ENCODE data around the gene NAALADL2. TPM values are rescaled to one million over a fixed set of nuclear protein-coding genes. Genes with fewer than 3 reads are reported as not detected.

NAALADL2 gene
- total and polyA plus RNA-seq, 2 of the 8 experiments (the other 6 are each of a cell fraction or from before 2014, with no cell fraction given), result 0.12 to 0.22 TPM

DNA sequence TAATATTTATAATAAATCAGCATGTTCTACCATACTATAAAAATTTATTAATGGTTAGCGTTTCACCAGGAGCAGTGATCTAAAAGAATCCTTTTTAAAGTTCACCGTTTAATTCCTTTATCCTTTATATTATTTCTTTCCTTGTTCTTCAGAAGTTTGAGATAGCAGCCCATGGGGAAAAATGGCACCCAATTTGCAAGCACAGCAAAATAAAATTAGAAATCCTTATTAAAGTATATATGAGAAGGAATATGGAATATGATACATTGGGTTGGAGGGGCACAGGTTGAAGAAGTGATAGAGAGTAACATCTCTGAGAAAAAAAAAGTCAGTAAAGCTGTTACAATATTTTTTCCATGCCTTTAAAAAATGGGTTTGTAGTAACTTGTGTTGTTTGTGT, 892.0 kb downstream of the NAALADL2 start:
- DNase-seq (ENCODE audit: low read depth in 1 of 2, low spot score in 2 of 2) (no peak), FAIRE-seq (no peak)
- ChIA-PET CTCF (ENCODE audit: partially characterized antibody) (no interaction called here), POLR2A (ENCODE audit: partially characterized antibody) (no interaction called here)
- no peak overlapping the region for H2BK12ac ChIP-seq (ENCODE audit: low read depth, low read length)
- H3K18ac ChIP-seq (ENCODE audit: extremely low read depth, low read length), result no peak overlapping the region
- H2BK120ac ChIP-seq (replicated peaks; ENCODE audit: low read depth, low read length), result no peak overlapping the region
- H2BK15ac ChIP-seq (ENCODE audit: low read length), result no peak overlapping the region
- no peak overlapping the region for H2AFZ ChIP-seq (ENCODE audit: low read length)
- H3K27ac ChIP-seq (ENCODE audit: low read depth, low read length), result no peak overlapping the region
- H4K91ac ChIP-seq (replicated peaks; ENCODE audit: insufficient read length, low read length), result no peak overlapping the region
- no peaks in the 10 kb centered on the region for H3K4me1 ChIP-seq (replicated peaks in 1 of 4; ENCODE audit: control insufficient read depth in 3 of 4, insufficient read depth in 4 of 4, low read length in 3 of 4)
- no peaks in the 10 kb centered on the region; a peak in 1 of 8 replicates for H3K36me3 ChIP-seq (ENCODE audit: control insufficient read depth in 2 of 4, insufficient read depth in 4 of 4, low read length in 3 of 4)
- H4K5ac ChIP-seq (ENCODE audit: insufficient read length, low read depth, low read length), result no peak overlapping the region
- no peaks in the 10 kb centered on the region for H3K9me3 ChIP-seq (ENCODE audit: insufficient read depth in 2 of 2, low read depth in 1 of 2, low read length in 1 of 2)
- H4K20me1 ChIP-seq (replicated peaks in 1 of 2; ENCODE audit: control insufficient read depth in 1 of 2, insufficient read depth in 2 of 2, low read length in 2 of 2), result no peaks in the 10 kb centered on the region
- no peak overlapping the region for H2BK5ac ChIP-seq (ENCODE audit: low read depth, low read length)
- no peak overlapping the region for H3K14ac ChIP-seq (ENCODE audit: insufficient read length)
- H3K23me2 ChIP-seq (ENCODE audit: low read depth, low read length), result no peaks in the 10 kb centered on the region
- no peak overlapping the region for H3K23ac ChIP-seq (ENCODE audit: insufficient read length)
- H3K4ac ChIP-seq (replicated peaks; ENCODE audit: insufficient read length, low read depth, low read length), result no peak overlapping the region
- no peak overlapping the region for H2AK5ac ChIP-seq (ENCODE audit: low read depth, low read length)
- H3K56ac ChIP-seq (replicated peaks; ENCODE audit: insufficient read length, low read depth, low read length), result no peak overlapping the region
- H3K27me3 ChIP-seq (replicated peaks in 1 of 4; ENCODE audit: control insufficient read depth in 3 of 4, extremely low read depth in 1 of 4, insufficient read depth in 3 of 4, low read length in 3 of 4), result no peaks in the 10 kb centered on the region
- H3K79me2 ChIP-seq (ENCODE audit: control insufficient read depth in 1 of 2, insufficient read depth in 2 of 2, low read length in 2 of 2), result no peaks in the 10 kb centered on the region
- H2BK20ac ChIP-seq (ENCODE audit: low read length), result no peak overlapping the region
- 85% methylated on average over 2 of the region's 2 CpGs; no CpG with 5 or more reads in 1 of the 2 experiments for whole genome bisulfite sequencing, 2 experiments (ENCODE audit: extremely low coverage in 1 of 2, insufficient coverage in 1 of 2, insufficient read length in 1 of 2, insufficient replicate concordance in 2 of 2, low coverage in 1 of 2, low lambda C conversion rate in 2 of 2, missing lambda C conversion rate in 1 of 2)
- H4K8ac ChIP-seq (ENCODE audit: extremely low read depth, insufficient read depth, low read length), result no peak overlapping the region
- TF ChIP-seq ASH2L (IDR thresholded peaks at IDR 0.05; ENCODE audit: low read length) (no peak), MAFK (IDR thresholded peaks at IDR 0.05; ENCODE audit: low read depth, low read length) (no peak), SP1 (IDR thresholded peaks at IDR 0.05; ENCODE audit: low read depth, low read length) (no peak), CREB1 (IDR thresholded peaks at IDR 0.05) (no peak), RNF2 (IDR thresholded peaks at IDR 0.05; ENCODE audit: borderline replicate concordance, low read depth, low read length, missing control alignments, poor library complexity, severe bottlenecking) (no peak), TCF12 (IDR thresholded peaks at IDR 0.05; ENCODE audit: low read depth, low read length) (no peak), KDM1A (IDR thresholded peaks at IDR 0.05; ENCODE audit: borderline replicate concordance, low read length) (no peak), CBX8 (IDR thresholded peaks at IDR 0.05; ENCODE audit: borderline replicate concordance, low read depth, low read length) (no peak), HDAC6 (IDR thresholded peaks at IDR 0.05; ENCODE audit: low read depth, low read length) (no peak)
- H3K4me2 ChIP-seq (ENCODE audit: insufficient read depth in 1 of 2, low read depth in 2 of 2, low read length in 2 of 2), result no peak overlapping the region
- H3K79me1 ChIP-seq (ENCODE audit: low read depth, low read length), result no peaks in the 10 kb centered on the region
- H3K4me3 ChIP-seq (ENCODE audit: extremely low read depth in 1 of 4, insufficient read depth in 2 of 4, low read depth in 3 of 4, low read length in 4 of 4), result no peak overlapping the region
- no peak overlapping the region for H3K9ac ChIP-seq (replicated peaks in 1 of 4; ENCODE audit: extremely low read depth in 1 of 4, low read depth in 3 of 4, low read length in 3 of 4)
